ENCODE results near the gene CRYBG1.

Gene CRYBG1

DNA sequence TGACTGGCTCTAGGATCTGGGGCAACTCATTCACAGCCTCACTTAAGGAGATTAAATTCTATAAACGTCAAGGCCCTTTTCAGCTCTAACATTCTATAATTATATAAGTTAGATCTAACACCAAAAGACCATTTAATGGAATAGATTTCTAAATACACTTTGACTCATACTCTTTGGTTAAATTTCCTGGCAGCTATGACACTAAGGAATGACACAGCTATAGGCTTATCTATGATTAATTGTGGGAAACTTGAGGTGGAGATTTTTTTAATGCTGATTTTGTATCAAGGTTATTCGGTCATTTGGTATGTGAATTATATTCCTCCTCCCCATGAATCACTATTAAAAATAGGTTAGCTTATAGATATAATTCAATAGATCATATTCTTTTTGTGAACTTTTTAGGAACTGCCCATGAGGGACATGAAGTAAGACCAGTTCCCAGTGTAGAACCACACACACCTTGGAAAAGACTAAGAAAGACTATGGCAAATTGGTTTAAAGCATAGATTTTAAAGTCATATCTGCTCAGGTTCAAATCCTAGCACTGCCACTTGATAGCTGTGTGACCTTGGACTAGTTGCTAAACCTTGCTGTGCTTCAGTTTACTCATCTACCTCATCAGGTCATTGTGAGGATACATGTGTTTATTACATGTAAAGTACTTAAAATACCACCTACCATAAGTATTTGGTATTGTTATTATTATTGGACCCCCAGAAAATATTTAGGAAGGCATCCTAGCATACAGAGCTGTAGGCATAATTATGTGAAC lies 116.0 kb downstream of the CRYBG1 start:
- Mint-ChIP-seq H3K9me3 (ENCODE audit: low read depth) (no peaks in the 10 kb centered on the region), H3K27ac (no peak overlapping the region), H3K4me1 (ENCODE audit: low read depth) (peaks cover 14% of the 10 kb centered on the region), H3K4me3 (no peak overlapping the region), H3K36me3 (no peaks in the 10 kb centered on the region), H3K27me3 (no peaks in the 10 kb centered on the region)

DNA sequence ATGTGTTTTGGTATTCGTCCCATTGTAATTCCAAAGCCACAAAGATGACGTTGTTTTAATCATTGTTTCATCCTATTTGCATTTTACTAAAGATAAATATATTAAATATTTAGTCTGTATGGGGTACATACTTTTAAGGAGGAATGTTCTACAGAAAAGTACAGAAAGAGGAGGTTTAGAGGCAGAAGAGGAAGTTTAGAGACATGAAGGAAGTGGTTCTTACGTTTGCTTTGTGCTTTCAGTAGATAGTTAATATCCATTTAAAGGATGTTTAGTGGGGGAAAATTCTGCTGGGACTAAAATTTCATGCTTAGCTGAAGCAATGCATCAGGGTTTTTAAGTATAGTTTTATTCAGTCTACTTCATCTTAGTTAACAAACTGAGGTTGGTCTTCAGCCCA lies 116.6 kb downstream of the CRYBG1 start:
- H3K9me3 Mint-ChIP-seq (ENCODE audit: low read depth) = no peaks in the 10 kb centered on the region
- H3K4me1 Mint-ChIP-seq (ENCODE audit: low read depth) = peaks cover 14% of the 10 kb centered on the region
- H3K36me3 Mint-ChIP-seq = no peaks in the 10 kb centered on the region
- no peak overlapping the region for H3K4me3 Mint-ChIP-seq
- H3K27me3 Mint-ChIP-seq = no peaks in the 10 kb centered on the region
- no peak overlapping the region for H3K27ac Mint-ChIP-seq

- H3K4me3 Mint-ChIP-seq = no peak overlapping the region
- H3K9me3 Mint-ChIP-seq (ENCODE audit: low read depth) = no peaks in the 10 kb centered on the region
- no peaks in the 10 kb centered on the region for H3K36me3 Mint-ChIP-seq
- peaks cover 14% of the 10 kb centered on the region for H3K4me1 Mint-ChIP-seq (ENCODE audit: low read depth)
- no peak overlapping the region for H3K27ac Mint-ChIP-seq
- no peaks in the 10 kb centered on the region for H3K27me3 Mint-ChIP-seq
These were observed 117.3 kb downstream of the CRYBG1 start for GRCh38 chr6:106477790-106478189.

- Mint-ChIP-seq H3K9me3 (ENCODE audit: low read depth) (no peaks in the 10 kb centered on the region), H3K4me1 (ENCODE audit: low read depth) (no peaks in the 10 kb centered on the region), H3K4me3 (no peak overlapping the region), H3K27ac (no peak overlapping the region), H3K27me3 (no peaks in the 10 kb centered on the region), H3K36me3 (no peaks in the 10 kb centered on the region)
These were observed 125.7 kb downstream of the CRYBG1 start for GRCh38 chr6:106486236-106486635.

DNA sequence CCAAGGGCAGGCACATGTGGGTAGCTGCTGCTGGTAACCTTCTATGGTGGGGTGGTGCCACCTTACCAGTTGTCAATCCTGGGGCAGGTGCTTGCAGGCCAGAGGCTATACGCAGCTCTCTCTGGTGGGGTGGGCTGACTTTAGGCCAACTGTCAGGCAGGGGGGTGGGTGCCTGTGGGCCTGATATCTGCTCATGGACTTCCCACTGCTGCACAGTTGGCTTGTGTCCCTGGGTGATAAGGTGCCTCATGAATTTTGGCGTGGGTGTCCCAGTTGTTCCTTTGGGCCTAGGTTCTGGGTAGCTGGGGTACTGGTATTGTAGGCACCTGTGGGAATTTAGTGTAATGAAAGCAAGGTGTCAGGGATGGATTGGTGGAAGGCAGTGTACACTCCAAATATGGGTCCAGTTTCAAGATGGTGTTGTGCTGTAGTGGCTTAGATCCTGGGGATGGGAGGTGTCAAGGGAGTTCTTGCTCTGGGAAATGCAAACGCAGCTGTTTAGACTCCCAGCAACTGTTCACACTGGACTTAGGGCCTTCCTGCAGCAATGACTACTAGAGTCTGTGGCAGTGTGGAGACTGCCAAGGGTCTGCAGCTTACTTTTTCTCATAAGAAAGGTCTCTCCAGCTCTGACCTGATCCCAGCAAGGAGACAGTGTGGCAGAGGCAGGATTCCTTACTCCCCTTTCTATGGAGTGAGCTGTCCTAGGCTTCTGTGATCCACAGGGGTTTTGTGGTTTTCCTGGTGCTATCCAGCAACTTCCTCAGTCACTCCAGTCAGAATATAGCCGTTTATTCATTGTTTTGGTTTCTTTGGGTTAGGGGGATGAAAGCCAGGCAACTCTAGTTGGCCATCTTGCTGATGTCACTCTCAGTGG lies 128.2 kb downstream of the CRYBG1 start:
- no peak overlapping the region for H3K27ac Mint-ChIP-seq

GRCh38 chr6:106490030-106490429 lies 129.5 kb downstream of the CRYBG1 start:
- Mint-ChIP-seq H3K27ac (no peak overlapping the region), H3K4me1 (ENCODE audit: low read depth) (no peaks in the 10 kb centered on the region)

More for the DNA sequence above, 128.2 kb downstream of the CRYBG1 start:
- Mint-ChIP-seq H3K27me3 (peaks cover 3% of the 10 kb centered on the region), H3K9me3 (ENCODE audit: low read depth) (no peaks in the 10 kb centered on the region), H3K4me1 (ENCODE audit: low read depth) (no peaks in the 10 kb centered on the region), H3K36me3 (no peaks in the 10 kb centered on the region), H3K4me3 (no peak overlapping the region)

GRCh38 chr6:106490436-106490835 lies 129.9 kb downstream of the CRYBG1 start:
- H3K9me3 Mint-ChIP-seq (ENCODE audit: low read depth) = no peaks in the 10 kb centered on the region
- peaks cover 3% of the 10 kb centered on the region for H3K27me3 Mint-ChIP-seq
- H3K27ac Mint-ChIP-seq = no peak overlapping the region
- H3K4me1 Mint-ChIP-seq (ENCODE audit: low read depth) = no peaks in the 10 kb centered on the region
- H3K4me3 Mint-ChIP-seq = no peak overlapping the region
- H3K36me3 Mint-ChIP-seq = no peaks in the 10 kb centered on the region

More at GRCh38 chr6:106490030-106490429, 129.5 kb downstream of the CRYBG1 start:
- Mint-ChIP-seq H3K4me3 (no peak overlapping the region), H3K36me3 (no peaks in the 10 kb centered on the region), H3K27me3 (peaks cover 3% of the 10 kb centered on the region), H3K9me3 (ENCODE audit: low read depth) (no peaks in the 10 kb centered on the region)

GRCh38 chr6:106490974-106491373 lies 130.5 kb downstream of the CRYBG1 start:
- Mint-ChIP-seq H3K4me1 (ENCODE audit: low read depth) (no peaks in the 10 kb centered on the region), H3K9me3 (ENCODE audit: low read depth) (no peaks in the 10 kb centered on the region), H3K36me3 (no peaks in the 10 kb centered on the region), H3K4me3 (no peak overlapping the region), H3K27ac (no peak overlapping the region), H3K27me3 (peaks cover 3% of the 10 kb centered on the region)

DNA sequence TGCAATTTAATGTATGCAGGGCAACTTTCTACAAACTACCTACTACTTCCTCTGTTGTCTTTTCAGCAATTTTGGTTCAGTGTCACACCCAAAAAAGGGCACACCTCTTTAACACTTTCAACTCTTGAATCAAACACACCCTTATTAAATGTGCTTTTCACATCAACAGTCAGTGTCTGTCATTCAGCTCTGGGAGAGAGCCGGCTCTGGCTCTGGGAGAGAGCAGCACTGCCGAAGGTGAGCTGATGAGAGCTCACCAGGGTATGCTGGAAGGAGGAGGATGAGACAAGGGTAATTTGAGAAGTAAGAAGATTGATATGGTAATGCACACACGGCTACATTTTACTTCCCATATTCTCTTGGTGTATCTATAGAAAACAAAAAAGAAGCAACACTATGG lies 134.5 kb downstream of the CRYBG1 start:
- H3K4me3 Mint-ChIP-seq = no peak overlapping the region
- peaks cover 3% of the 10 kb centered on the region for H3K27me3 Mint-ChIP-seq
- H3K36me3 Mint-ChIP-seq = no peaks in the 10 kb centered on the region
- no peaks in the 10 kb centered on the region for H3K4me1 Mint-ChIP-seq (ENCODE audit: low read depth)
- no peaks in the 10 kb centered on the region for H3K9me3 Mint-ChIP-seq (ENCODE audit: low read depth)
- no peak overlapping the region for H3K27ac Mint-ChIP-seq

- H3K9me3 Mint-ChIP-seq (ENCODE audit: low read depth) = no peaks in the 10 kb centered on the region
- H3K27ac Mint-ChIP-seq = no peak overlapping the region
- H3K27me3 Mint-ChIP-seq = peaks cover 3% of the 10 kb centered on the region
- no peak overlapping the region for H3K4me3 Mint-ChIP-seq
- no peaks in the 10 kb centered on the region for H3K4me1 Mint-ChIP-seq (ENCODE audit: low read depth)
- no peaks in the 10 kb centered on the region for H3K36me3 Mint-ChIP-seq
These were observed 136.3 kb downstream of the CRYBG1 start for GRCh38 chr6:106496823-106497222.

- H3K27ac Mint-ChIP-seq = no peak overlapping the region
- no peak overlapping the region for H3K4me3 Mint-ChIP-seq
- H3K4me1 Mint-ChIP-seq (ENCODE audit: low read depth) = no peaks in the 10 kb centered on the region
- H3K36me3 Mint-ChIP-seq = no peaks in the 10 kb centered on the region
- H3K9me3 Mint-ChIP-seq (ENCODE audit: low read depth) = no peaks in the 10 kb centered on the region
- H3K27me3 Mint-ChIP-seq = no peaks in the 10 kb centered on the region
These were observed 141.4 kb downstream of the CRYBG1 start for GRCh38 chr6:106501960-106502371.

DNA sequence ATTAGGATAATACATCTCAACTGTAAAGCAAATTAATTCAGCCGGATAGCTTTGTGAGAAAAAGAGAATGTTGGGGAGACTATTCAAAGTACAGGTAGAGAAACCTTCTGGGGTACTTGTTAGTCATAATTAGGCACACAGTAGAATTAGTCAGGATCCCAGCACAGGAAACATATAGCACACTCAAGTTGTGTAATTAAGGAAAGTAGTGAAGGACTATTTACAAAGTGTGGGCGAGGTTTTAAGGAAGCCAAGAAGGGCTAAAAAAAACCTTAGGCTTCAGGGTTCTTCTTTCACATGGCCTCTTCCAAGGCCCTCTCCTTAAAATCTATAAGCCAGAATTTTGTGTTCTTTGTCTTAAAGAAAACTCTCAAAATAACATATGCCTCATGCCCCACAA lies 142.0 kb downstream of the CRYBG1 start:
- no peaks in the 10 kb centered on the region for H3K9me3 Mint-ChIP-seq (ENCODE audit: low read depth)
- H3K27me3 Mint-ChIP-seq = no peaks in the 10 kb centered on the region
- no peaks in the 10 kb centered on the region for H3K36me3 Mint-ChIP-seq
- no peaks in the 10 kb centered on the region for H3K4me1 Mint-ChIP-seq (ENCODE audit: low read depth)
- H3K27ac Mint-ChIP-seq = no peak overlapping the region
- no peak overlapping the region for H3K4me3 Mint-ChIP-seq

GRCh38 chr6:106508277-106508676 lies 147.8 kb downstream of the CRYBG1 start:
- Mint-ChIP-seq H3K27ac (no peak overlapping the region), H3K4me1 (ENCODE audit: low read depth) (peaks cover 36% of the 10 kb centered on the region), H3K27me3 (no peaks in the 10 kb centered on the region), H3K36me3 (no peaks in the 10 kb centered on the region), H3K9me3 (ENCODE audit: low read depth) (no peaks in the 10 kb centered on the region), H3K4me3 (peak overlapping the region; percentile 51)

- Mint-ChIP-seq H3K4me3 (peak overlapping the region; percentile 51), H3K36me3 (no peaks in the 10 kb centered on the region), H3K27me3 (no peaks in the 10 kb centered on the region), H3K27ac (no peak overlapping the region), H3K4me1 (ENCODE audit: low read depth) (peaks cover 41% of the 10 kb centered on the region), H3K9me3 (ENCODE audit: low read depth) (no peaks in the 10 kb centered on the region)
These were observed 148.3 kb downstream of the CRYBG1 start for GRCh38 chr6:106508834-106509233.

GRCh38 chr6:106509420-106510089 lies 149.0 kb downstream of the CRYBG1 start:
- Mint-ChIP-seq H3K36me3 (no peaks in the 10 kb centered on the region), H3K27ac (peak overlapping the region; percentile 54), H3K27me3 (no peaks in the 10 kb centered on the region), H3K4me1 (ENCODE audit: low read depth) (peaks cover 48% of the 10 kb centered on the region), H3K9me3 (ENCODE audit: low read depth) (no peaks in the 10 kb centered on the region), H3K4me3 (peak overlapping the region; percentile 97)

All from activated naive CD8-positive, alpha-beta T cell (primary cell).